K562 (cell line): ENCODE measurements around the gene TMEM120A. TPM values are rescaled to one million over a fixed set of nuclear protein-coding genes. Genes with fewer than 3 reads are reported as not detected.

Experiments used
- ARID4B ChIP-seq: sonication (generic); formaldehyde crosslinking; IDR thresholded peaks from 2 replicates; pipeline ENCODE4 v1.8.0; 2022; ENCODE audit warnings: mild to moderate bottlenecking, missing genetic modification reagents
- ETV1 ChIP-seq: fragments of 450-650 bp; conservative IDR thresholded peaks from 2 replicates; pipeline ENCODE4 v1.6.1; 2016; ENCODE audit warnings: missing genetic modification characterization, control low read depth, low read depth, missing compliant biosample characterization
- JUND ChIP-seq, 2 experiments: IDR thresholded peaks; 2 replicates in 1 of 2; 3 replicates in 1 of 2; pipeline ENCODE4 v1.6.1; 2011; ENCODE audit warnings: borderline replicate concordance in 2 of 2, low read depth in 2 of 2, low read length in 2 of 2, improper control_type of control experiment in 1 of 2, missing biosample characterization in 1 of 2, missing genetic modification characterization in 1 of 2, missing genetic modification reagents in 1 of 2
- MIER1 ChIP-seq: fragments of 450-650 bp; IDR thresholded peaks from 2 replicates; pipeline ENCODE4 v1.6.1; 2016; ENCODE audit warnings: antibody characterized with exemption, mild to moderate bottlenecking, low read depth
- NFE2 ChIP-seq: IDR thresholded peaks from 2 replicates; pipeline ENCODE4 v1.6.1; 2014; ENCODE audit warnings: antibody characterized with exemption, low read depth
- NRF1 ChIP-seq, 2 experiments: fragments of 450-650 bp; IDR thresholded peaks in 1 of 2; conservative IDR thresholded peaks in 1 of 2; 2 replicates each; pipeline ENCODE4 v1.6.1; 2014; ENCODE audit warnings: mild to moderate bottlenecking in 2 of 2
- RFX1 ChIP-seq: fragments of 450-650 bp; IDR thresholded peaks from 2 replicates; pipeline ENCODE4 v1.6.1; 2016; ENCODE audit warnings: mild to moderate bottlenecking, moderate library complexity
- SREBF1 ChIP-seq: fragments of 150-350 bp; IDR thresholded peaks from 2 replicates; pipeline ENCODE4 v1.6.1; 2014; ENCODE audit warnings: antibody characterized with exemption, low read depth, low read length, borderline replicate concordance
- ZBTB33 ChIP-seq: sonication (generic); formaldehyde crosslinking; IDR thresholded peaks from 2 replicates; pipeline ENCODE4 v1.8.1; 2023; ENCODE audit warnings: mild to moderate bottlenecking, missing genetic modification reagents
- ZC3H8 ChIP-seq: fragments of 450-650 bp; IDR thresholded peaks from 2 replicates; pipeline ENCODE4 v1.6.1; 2017
- ZKSCAN1 ChIP-seq: fragments of 150-350 bp; IDR thresholded peaks from 2 replicates; pipeline ENCODE4 v1.6.1; 2016; ENCODE audit warnings: low read depth, low read length
- ZNF280A ChIP-seq: fragments of 450-650 bp; IDR thresholded peaks from 2 replicates; pipeline ENCODE4 v1.6.1; 2018; ENCODE audit warnings: mild to moderate bottlenecking, low read depth; ENCODE audit not compliant: partially characterized antibody
- ZNF77 ChIP-seq: fragments of 250-450 bp; sonication (Bioruptor Pico); IDR thresholded peaks from 2 replicates; pipeline ENCODE4 v1.5.0; 2020
- polyA plus RNA-seq, 8 experiments: library from polyadenylated mRNA; depleted of rRNA in 4 of 8; stranded (reverse) in 5 of 8; unstranded in 3 of 8; fragments of >200 nt; fragmentation: Nextera tagmentation in 2 of 8; fragmentation: Illumina TruSeq in 1 of 8; extraction: Ambion mirVana in 2 of 8; extraction: Trizol in 1 of 8; gene quantifications; 2 replicates each; pipeline versions ENCODE4 v1.2.1 to v1.2.3, GENCODE V29; 2011 to 2014; ENCODE audit warnings: inconsistent platforms in 1 of 8, missing spikeins in 1 of 8
- total RNA-seq, 7 experiments: library from RNA; depleted of rRNA in 6 of 7; stranded (reverse); fragments of >200 nt in 6 of 7; fragmentation: Illumina TruSeq in 2 of 7; extraction: Trizol in 2 of 7; gene quantifications; 2 replicates each; pipeline versions ENCODE4 v1.2.1 to v1.2.3, GENCODE V29; 2011 to 2021; ENCODE audit warnings: low replicate concordance in 1 of 7

TMEM120A gene
- total and polyA plus RNA-seq, 9 of the 15 experiments (the other 6 are each of a cell fraction or from before 2014, with no cell fraction given) = 2.3 to 90.2 (median 22.9) TPM

- no peak for TF ChIP-seq ARID4B (CRISPR knock-in tag)
- 0 out of 2 replicates have a peak, but pooled peaks have one; percentile 8 for TF ChIP-seq ZBTB33 (CRISPR knock-in tag)
- no peak for TF ChIP-seq ZC3H8
- TF ChIP-seq NFE2 = peak; percentile 74; the same call in 1 of the 2 replicates
- no peak for TF ChIP-seq MIER1
- peak; percentile 60 for TF ChIP-seq ETV1 (tag)
- TF ChIP-seq NRF1 (conservative IDR thresholded peaks at IDR 0.05 in 1 of 2, IDR thresholded peaks at IDR 0.05 in 1 of 2) = peak; percentile 24 to 39; a peak in 1 of 4 replicates
- no peak for TF ChIP-seq RFX1
- TF ChIP-seq JUND (IDR thresholded peaks at IDR 0.05; ENCODE audit: borderline replicate concordance, low read depth, low read length) = peak; percentile 88
- TF ChIP-seq JUND (tag; IDR thresholded peaks at IDR 0.05; ENCODE audit: borderline replicate concordance, low read depth, low read length) = peak; percentile 83; the same call in 2 of the 3 replicates
- TF ChIP-seq SREBF1 = no peak
- TF ChIP-seq ZNF77 (CRISPR knock-in tag) = no peak
- no peak for TF ChIP-seq ZNF280A
- no peak for TF ChIP-seq ZKSCAN1
These were observed 48.9 kb downstream of the TMEM120A start (continued) for GRCh38 chr7:75945297-75946168.
